ENCODE data around the gene SUZ12.

GRCh38 chr17:31902693-31903092 is 34.1 kb upstream of the SUZ12 start:
- TF ChIP-seq, protein P1, sequence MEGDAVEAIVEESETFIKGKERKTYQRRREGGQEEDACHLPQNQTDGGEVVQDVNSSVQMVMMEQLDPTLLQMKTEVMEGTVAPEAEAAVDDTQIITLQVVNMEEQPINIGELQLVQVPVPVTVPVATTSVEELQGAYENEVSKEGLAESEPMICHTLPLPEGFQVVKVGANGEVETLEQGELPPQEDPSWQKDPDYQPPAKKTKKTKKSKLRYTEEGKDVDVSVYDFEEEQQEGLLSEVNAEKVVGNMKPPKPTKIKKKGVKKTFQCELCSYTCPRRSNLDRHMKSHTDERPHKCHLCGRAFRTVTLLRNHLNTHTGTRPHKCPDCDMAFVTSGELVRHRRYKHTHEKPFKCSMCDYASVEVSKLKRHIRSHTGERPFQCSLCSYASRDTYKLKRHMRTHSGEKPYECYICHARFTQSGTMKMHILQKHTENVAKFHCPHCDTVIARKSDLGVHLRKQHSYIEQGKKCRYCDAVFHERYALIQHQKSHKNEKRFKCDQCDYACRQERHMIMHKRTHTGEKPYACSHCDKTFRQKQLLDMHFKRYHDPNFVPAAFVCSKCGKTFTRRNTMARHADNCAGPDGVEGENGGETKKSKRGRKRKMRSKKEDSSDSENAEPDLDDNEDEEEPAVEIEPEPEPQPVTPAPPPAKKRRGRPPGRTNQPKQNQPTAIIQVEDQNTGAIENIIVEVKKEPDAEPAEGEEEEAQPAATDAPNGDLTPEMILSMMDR (IDR thresholded peaks at IDR 0.05): no peak
- no peak for TF ChIP-seq POLR2A (IDR thresholded peaks at IDR 0.05)
